Stimulated activated CD4-positive, alpha-beta T cell treated with anti-CD3 and anti-CD28 coated beads, Interleukin-15, amount 100 ng/mL, for 48 hours (primary cell): ENCODE measurements around the gene KCNF1.

Experiments
- DNase-seq, 2 donors: peaks; one replicate each; pipeline ENCODE4 v3.0.0-alpha.2; 2020; ENCODE audit warnings: low read depth in 2 of 2

KCNF1 gene

DNA sequence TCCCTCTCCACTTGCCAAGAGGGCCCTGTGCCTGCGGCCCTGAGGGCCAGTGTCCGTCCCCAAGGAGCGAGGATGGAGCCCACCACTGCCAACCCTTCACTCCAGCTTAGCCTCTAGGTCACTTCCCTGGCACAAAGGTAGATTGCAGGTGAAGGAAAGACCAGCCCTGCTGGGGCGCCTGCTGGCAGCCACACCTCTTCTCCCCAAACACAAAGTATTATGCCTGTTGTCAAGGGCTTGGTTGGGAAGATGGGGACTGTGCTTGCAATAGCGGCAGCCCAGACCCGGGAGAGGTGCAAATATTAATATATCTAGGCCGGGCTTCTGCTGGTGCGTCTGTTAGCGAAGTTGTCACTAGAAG, 7.7 kb downstream of the KCNF1 start:
- DNase-seq, result no peak

DNA sequence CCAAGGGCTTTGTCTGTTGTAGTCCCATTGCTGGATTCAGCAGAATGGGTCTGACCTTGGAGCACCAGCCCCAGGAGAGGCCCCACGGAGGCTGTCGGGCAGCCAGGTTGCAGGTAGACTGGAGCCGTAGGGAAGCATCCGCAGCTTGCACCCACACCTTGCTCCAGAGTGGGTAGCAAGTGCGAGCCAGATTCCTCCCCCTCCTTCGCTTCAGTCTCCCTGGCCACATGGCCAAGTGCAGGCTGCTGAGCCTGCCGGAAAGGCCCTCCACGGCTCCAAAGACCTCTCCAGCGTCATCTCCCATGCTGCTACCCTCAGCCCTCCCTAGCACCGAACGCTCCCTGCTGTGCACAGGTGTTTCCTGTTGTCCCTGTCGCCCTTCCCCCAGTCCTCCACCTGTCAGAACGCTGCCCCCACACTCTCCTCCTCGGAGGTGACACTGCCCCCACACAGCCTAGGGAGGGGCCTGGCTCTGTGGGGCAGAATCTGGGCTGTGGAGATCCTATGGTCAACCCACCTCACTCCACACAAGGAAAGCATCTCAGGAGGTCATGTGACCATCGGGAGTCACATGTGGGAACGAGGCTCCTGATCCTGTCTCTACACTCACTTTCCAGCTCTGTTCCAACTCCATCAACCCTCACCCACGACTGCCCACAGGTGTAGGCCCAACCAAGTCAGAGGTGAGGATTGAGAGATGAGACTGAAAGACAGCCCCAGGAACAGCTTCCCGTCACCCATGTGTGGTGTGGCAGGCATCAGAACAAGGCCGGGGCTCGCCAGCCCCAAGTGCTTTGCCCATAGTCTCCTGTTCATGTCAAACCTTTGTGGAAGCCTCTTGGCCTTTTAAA, 8.3 kb downstream of the KCNF1 start:
- no peak for DNase-seq

DNA sequence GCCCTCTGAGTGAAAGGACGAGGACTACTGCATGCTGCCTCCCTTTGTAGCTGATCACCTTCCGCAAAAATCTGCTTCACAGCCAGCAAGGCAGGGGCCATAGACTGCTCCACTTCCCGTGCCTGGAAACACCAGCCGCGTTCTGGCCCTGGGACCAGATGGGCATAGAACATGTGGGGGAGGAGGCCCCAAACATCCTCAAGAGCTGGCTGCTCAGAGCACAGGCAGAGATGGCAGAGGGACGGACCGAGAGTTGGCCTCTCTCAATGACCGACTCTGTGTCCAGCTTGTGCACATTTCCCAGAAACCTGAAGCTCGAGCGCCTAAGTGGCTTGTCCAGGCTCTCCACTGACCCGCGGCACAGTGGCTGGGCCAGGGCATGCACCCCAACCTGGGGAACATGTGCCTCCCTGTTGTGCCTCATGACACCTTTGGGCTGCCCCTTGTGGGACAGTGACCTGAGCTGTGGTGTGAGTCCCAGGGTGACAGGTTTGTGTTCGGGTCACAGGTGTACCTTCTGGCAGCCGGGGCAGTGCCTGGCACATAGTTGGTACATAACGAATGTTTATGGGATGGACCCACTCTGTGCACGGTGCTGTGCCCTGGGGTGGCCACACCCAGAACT, 9.1 kb downstream of the KCNF1 start:
- no peak for DNase-seq

DNA sequence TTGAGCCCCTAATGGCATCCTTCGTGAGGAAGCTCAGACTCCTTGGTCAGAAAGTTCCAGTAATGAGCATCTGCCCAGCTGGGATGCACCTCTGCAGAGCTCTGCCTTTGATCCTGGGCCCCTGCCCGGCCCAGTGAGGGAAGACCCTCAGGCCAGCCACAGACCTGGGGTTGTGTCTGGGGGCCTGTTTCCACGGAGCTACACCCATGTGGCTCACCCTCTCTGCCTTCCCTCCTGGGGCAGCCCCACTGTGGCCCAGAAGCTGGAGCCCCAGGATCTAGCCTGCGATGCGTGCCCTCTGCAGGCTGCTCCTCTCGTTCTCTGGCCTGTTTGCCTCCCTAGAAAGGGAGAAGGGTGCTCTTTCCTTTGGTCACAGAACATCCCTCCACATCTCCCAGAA, 9.8 kb downstream of the KCNF1 start:
- no peak for DNase-seq

DNA sequence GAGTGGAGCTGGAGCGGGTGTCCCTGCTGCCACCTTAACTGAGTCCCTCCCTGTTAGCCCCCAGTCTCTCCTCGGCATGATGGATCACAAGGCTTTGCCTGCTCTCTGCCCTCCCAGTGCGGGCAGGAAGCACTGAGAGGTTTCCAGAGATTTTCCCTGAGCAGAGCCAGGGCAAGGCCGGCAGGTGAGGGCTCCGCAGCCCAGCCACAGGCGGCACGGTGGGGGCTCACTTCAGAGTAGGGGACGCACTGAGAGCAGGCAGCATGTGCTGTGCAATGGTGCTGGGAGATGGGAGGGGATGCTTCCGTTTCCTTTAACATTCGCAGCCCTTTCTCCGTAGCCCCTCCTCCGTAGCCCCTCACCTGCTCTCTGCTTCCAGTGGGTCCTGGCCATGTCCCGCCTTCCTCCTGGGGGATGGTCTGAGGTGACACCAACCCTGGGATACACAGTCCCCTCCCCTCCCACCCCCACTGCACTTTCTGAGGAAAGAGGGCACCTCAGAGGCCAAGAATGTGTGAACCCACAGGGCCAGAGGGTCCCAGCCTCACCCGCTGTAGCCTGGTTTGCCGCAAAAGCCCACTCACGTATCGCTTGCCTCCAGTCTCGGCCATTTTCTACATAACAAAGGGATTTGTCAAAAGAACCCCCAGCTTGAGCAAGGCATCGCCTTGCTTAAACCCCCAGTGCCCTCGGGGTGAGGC, 10.7 kb downstream of the KCNF1 start:
- no peak for DNase-seq

DNA sequence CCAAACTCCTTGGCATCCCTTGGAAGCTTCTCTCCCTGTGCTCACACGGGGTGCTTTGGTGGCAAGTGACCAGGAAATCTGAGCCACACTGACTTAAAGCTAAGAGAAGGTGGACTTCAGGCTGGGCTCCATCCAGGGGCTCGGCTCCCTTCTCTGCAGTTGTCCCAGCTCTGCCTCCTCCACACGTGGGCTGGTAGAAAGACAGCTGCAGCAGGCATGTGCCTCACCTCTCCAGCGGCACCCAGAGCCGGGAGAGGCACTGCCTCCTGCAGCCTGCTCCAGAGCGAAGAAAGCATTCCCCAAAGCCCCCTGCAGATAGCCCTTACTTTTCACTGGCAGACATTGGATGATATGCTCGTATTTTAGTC, 11.3 kb downstream of the KCNF1 start:
- no peak for DNase-seq

DNA sequence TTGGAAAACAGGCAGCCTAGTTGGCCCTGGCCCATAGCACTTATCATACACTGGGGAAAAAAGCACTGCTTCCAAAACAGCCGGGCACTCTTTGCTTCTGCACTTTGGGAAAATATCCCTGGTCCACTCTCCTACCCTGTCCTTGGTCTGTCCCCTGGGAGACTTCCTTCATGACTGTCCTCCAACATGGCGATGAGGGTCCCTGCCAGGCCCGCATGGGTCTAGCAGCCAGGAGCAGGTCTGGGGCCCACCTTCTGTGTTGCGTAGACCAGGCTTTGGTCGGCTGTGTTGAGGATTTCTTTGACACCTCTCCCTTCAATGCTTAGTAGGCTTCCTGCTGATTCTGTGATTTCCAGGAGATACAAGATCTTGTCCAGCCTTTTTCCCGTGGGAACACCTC, 12.2 kb downstream of the KCNF1 start:
- no peak for DNase-seq

DNA sequence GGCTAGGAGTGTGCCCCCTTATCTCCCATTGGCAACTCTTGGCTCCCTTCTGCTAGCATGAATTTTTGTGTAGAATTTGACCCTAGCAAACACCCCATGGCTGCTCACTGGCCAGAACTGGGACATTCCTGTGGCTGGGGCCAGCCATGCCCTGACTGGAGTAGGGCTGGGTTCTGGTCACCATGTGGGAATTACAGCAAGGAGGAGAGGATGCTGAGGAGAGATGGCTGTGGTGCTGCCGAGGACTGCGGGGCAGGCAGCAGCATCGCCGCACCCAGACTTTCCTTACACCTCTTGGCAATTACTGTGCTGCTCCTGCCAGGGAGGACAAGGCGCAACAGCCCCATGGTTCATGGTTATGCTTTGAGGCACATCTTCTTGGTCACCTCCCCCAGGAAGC, 12.7 kb downstream of the KCNF1 start:
- no peak for DNase-seq

DNA sequence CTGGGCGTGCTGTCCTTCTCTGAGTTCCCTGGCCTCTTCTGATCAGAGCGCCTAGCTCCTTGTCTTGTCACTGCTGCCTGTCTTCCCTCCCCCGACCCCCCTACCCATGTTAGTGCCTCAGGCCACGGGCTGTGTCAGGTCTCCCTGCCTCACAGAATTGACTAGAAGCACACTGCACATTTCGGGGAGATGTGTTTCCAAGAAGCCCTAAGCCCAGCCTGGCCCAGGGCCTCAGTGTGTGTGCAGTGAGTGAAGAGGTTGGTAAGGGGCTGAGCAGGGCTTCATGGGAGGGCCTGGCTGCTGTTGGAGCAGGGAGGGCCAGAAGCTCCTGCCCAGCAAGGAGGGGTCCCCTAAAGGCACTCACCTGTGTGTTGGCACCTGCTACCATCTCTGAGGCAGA, 13.1 kb downstream of the KCNF1 start:
- no peak for DNase-seq

DNA sequence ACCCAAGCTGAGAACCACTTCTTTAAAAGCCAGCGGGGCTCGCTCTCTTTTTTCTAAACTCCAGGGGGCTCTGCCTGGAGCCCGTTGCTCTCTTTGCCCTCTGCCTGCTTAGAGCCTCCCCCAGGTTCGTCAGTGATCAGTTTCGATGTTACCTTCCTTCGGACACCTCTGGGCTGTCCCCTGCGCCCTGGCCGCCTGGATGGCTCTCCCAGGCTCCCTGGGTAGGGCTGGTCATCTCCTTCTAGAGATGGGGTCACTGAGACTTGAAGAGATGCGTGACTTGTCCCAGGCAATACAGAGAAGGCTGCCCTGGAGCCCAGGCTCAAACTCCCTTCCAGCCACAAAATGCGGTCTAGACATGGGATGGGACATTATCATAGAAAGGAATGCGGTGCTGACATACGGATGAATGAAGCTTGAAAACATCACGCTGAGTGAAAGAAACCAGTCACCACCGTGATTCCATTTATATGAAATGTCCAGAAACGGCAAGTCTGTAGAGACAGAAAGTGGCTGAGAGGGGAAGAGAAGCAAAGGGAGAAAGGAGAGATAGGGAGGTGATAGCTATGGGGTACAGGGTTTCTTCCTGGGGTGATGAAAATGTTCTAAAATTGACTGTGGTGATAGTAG, 14.6 kb downstream of the KCNF1 start:
- no peak for DNase-seq

DNA sequence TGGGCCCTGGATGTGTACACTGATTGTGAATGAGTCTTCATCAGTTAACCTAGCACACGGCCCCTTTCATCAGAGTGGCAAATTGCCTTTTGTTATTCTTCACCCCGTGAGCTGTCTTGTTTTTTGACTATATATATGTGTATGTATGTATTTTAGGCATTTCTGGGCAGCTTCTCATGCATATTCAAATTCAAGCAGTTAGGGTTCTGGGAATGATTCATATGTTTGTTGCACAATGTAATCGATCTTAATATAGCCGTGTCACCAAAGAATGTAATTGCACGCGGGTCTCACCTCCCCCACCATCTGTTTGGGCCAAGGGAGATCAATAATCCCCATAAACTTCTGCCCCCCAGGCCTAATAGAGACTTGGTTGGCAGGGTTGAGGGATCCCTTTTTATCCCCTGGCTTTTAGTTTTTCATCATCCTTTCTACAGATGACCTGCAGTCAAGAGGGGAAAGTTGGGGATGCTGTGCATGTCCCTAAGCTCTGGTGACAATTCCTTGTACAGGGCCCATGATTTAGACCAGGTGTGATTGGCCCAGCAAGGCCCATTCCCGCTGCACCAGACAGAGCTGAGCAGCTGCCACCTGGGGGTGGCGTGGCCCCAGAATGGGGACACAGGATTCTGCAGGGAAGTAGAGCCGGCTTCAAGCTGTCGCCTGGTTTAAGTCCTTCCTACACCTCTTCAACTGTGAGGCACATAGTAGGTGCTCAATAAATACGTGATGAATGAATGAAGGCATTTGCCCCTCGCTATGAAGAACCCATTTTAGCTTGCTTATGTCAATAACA, 19.2 kb downstream of the KCNF1 start:
- no peak for DNase-seq

DNA sequence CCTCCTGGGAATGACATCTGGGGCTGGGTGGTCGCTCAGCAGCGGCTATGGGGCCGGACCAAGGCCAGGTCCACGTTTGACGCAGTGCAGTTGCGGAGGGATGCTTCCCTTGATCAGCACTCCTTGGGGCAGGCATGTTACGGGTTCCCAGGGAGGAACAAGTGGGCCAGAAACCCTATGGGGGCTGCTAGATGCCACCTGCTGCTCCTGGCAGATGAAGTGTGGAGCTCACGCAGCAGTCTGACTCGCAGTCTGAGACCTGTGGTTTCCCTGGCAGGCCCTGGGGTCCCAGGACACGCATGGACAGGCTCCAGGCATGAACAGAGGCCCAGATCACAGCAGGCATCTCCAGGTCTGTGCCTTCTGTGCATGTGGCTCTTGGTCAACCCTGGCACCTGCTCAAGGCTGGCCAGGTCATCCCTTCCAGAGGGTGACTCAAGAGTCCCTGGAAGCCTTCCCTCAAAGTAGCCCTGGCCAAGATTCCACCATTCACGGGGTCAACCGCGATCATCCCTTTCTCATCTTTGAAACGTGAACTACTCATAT, 20.0 kb downstream of the KCNF1 start:
- DNase-seq, result no peak

DNA sequence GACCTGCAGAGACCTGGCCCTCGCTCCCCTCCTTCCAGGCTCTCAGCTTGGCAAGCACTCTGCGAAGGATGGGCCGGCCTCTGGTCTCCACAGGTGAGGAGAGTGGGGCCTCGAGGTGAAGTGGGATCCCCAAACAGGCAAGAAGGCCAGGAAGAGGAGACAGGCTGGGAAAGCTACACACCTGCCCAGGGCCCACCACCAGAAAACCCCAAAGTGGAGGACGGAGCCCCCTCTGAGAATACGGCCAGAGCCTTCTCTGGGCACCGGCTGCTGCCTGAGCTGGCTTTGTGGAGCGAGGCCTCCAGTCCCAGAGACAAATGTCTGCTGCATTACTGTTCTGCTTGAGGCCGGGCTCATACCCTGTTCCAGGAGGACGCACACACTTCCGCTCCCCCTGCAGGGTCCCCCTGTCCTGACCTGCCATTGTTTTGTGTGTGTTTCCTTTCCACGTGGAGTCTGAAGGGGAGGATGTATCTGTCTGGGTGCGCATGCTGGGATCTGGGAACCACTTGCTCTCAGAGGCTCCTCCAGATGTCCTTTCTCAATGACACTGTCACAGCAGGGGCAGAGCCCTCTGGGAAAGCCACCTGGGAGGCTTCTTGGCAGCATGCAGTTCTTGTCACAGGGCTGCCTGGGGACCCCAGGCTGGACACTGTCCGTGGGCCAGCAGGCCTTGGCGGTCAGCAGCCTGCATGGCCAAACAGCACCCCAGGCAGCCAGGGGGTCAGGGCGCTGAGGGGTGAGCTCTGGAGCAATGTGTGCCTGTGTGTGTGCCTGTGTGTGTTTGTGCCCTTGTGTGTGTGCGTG, 20.8 kb downstream of the KCNF1 start:
- DNase-seq, result no peak

DNA sequence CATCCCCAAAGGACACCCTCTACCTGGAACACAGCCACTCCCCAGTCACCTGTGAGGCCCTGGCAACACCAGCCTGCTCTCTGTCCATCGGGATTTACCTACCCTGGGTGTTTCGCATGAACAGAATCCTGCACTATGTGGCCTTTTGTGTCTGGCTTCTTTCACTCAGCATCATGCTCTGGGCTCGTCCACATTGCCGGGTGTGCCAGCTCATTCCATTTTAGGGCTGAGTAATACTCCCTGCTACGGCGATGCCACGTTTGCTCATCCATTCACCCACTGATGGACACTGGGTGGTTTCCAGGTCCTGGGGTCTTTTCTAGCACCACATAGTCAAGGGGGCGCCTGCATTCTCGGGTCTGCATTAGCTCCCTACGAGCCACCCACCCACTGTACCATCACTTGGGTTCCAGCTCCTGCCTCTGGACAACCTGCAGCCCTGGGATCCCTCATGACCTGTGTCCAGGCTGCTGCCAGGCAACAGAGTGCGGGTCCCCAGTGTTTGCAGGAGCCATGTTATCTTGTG, 22.0 kb downstream of the KCNF1 start:
- no peak for DNase-seq

DNA sequence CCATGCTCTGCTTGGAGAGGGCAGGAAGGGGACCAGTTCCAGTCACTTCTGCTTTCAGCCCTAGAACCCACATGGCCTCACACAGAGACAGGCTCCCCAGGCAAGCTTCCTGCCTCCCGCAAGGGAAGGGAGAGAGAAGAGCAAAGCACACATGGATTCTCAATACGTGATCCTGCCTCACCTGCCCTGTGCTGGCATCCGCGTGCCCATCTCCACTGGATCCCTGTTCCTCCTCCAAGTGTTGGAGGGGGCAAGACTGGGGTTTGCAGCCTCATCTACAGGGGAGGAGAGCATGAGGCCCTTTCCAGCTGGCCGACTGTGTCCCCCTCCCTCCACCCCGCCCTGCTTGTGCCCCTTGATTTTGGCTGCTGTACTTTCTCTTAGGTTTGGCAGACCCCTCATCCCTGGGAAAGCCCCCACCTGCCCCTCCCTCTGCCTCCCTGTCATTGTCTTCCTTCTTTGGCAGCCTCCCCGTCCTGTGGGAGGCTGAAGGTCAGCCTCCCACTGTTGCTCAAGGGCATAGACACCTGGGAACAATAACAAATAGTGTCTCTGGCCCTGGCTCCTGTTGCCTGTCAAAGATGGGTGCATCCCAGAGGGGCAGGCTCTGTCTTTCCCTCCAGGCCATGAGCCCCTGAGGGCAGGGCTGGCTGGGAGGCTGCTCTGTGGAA, 22.7 kb downstream of the KCNF1 start:
- DNase-seq, result no peak

DNA sequence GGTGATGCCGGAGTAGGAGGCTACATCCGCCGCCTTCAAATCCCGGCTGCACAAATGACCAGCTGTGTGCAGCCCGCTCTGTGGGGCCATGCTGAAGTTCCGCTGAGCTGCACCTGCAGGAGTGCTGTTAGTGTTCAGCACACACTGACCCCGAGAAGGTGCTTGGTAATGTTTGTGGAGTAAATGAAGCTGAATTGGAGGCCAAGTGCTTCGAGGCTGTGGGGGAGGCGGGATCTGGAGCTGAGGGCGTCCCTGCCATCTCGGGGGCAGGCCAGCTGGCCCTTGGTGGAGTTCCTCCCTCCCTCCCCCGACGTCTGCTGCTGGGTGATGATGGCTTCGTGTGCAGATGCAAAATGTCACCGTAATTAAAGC, 23.2 kb downstream of the KCNF1 start:
- DNase-seq, result no peak

DNA sequence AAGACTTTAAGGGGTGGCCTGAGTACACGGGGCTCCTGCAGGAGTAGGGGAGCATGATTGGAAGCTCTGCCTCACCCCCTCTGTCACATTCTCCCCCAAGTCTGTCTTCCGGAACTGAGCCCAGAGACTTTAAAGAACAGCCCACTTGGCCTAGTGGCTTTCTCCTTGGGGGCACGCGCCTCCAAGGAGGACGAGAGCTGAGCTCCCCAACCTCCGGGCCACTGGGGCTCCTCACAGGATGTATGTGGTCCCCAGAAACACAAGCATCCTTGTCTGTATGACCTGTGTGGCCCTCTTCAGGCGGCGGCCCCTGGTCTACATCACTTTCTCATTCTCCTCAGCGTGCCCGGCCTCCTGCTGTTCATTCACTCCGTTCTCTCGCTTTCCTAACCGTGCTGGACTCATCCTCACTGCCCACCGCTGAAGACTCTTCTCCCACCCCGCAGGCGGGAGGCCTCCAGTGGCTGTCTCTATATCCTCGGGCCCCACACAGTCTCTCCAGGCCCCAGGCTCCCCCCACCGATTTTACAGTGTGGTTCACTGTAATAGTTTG, 23.7 kb downstream of the KCNF1 start:
- DNase-seq, result no peak

DNA sequence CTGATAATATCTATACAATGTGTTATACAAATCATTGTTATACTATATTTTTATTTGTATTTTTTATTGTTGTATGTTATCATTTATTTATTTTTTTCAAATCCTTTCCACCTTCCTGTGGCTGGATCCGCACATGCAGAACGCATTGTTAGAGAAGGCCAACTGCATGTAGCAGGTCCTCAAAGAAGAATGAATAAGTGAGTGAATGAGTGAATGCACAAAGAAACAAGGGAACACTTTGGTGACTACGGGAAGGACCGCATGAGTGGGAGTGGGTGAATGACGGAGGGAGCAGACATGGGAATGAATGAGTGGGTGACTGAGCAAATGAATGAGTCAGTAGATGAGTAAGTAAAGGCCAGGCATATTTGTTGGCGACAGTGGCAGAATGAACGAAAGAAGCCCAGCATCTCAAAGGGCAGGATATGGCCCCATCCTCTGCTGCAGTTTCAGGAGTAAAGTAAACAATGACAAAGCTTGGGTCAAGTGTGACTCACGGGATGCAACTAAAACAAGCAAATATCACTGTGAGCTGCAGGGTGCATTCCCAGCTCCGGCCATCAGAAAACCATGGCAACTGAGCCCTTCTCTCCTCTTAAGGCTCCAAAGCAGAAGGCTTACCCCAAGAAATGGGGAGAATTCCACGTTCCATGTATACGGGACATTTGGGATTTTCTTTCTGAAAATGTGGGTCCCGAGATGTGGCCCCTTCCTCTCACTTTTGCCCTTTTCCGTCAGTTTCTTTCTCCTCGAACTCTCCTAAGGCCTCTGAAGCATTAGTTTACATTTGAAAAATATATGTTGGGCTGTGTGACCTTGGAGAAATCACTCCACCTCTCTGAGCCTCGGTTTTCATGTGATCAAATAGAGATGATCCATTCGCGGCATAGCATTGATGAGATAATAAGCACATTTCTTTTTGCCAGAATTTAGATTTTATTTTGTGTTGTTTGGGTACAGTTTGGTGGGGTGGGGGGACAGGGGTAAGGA, 24.5 kb downstream of the KCNF1 start:
- no peak for DNase-seq
